GM19397 (cell line): ENCODE data around the gene PIP5K1C.

Experiments
- ATAC-seq: cut with Tn5 transposase; IDR thresholded peaks from one replicate; pipeline ENCODE4 v1.9.1; 2021; ENCODE audit warnings: mild to moderate bottlenecking, moderate library complexity; ENCODE audit not compliant: unreplicated experiment

Gene PIP5K1C

GRCh38 chr19:3695986-3696659, 4.1 kb downstream of the PIP5K1C start:
- ATAC-seq = no peak

- no peak for ATAC-seq
Observed at GRCh38 chr19:3695124-3695733, 5.0 kb downstream of the PIP5K1C start.

GRCh38 chr19:3694361-3695123, 5.7 kb downstream of the PIP5K1C start:
- ATAC-seq = no peak

GRCh38 chr19:3693025-3693925, 7.0 kb downstream of the PIP5K1C start:
- ATAC-seq = no peak

GRCh38 chr19:3692141-3693024, 7.9 kb downstream of the PIP5K1C start:
- ATAC-seq = no peak

GRCh38 chr19:3691726-3692125, 8.5 kb downstream of the PIP5K1C start:
- ATAC-seq = no peak

GRCh38 chr19:3691372-3691716, 8.9 kb downstream of the PIP5K1C start:
- ATAC-seq = no peak

GRCh38 chr19:3690551-3691371, 9.5 kb downstream of the PIP5K1C start:
- ATAC-seq = no peak

- ATAC-seq = no peak
Observed at GRCh38 chr19:3687774-3688706, 12.2 kb downstream of the PIP5K1C start.

GRCh38 chr19:3687393-3687773, 12.9 kb downstream of the PIP5K1C start:
- ATAC-seq = no peak

- no peak for ATAC-seq
Observed at GRCh38 chr19:3684817-3685410, 15.4 kb downstream of the PIP5K1C start.

- no peak for ATAC-seq
Observed at GRCh38 chr19:3684054-3684816, 16.0 kb downstream of the PIP5K1C start.

- ATAC-seq = no peak
Observed at GRCh38 chr19:3683405-3684053, 16.7 kb downstream of the PIP5K1C start.

GRCh38 chr19:3682741-3683404, 17.4 kb downstream of the PIP5K1C start:
- no peak for ATAC-seq

GRCh38 chr19:3682286-3682685, 18.0 kb downstream of the PIP5K1C start:
- ATAC-seq = no peak

GRCh38 chr19:3680939-3681338, 19.3 kb downstream of the PIP5K1C start:
- no peak for ATAC-seq
